HEK293T (cell line): ENCODE measurements around the gene MYH6.

Source experiments
- CTBP1 ChIP-seq: fragments of 450-650 bp; IDR thresholded peaks from 2 replicates; pipeline ENCODE4 v1.6.1; 2016; ENCODE audit warnings: borderline replicate concordance
- FOXM1 ChIP-seq: fragments of 450-650 bp; IDR thresholded peaks from 2 replicates; pipeline ENCODE4 v1.6.1; 2017; ENCODE audit warnings: mild to moderate bottlenecking, borderline replicate concordance
- LEF1 ChIP-seq: fragments of 450-650 bp; IDR thresholded peaks from 2 replicates; pipeline ENCODE4 v1.6.1; 2017; ENCODE audit warnings: mild to moderate bottlenecking, borderline replicate concordance
- NFRKB ChIP-seq: fragments of 450-650 bp; IDR thresholded peaks from 2 replicates; pipeline ENCODE4 v1.6.1; 2016; ENCODE audit warnings: mild to moderate bottlenecking, moderate library complexity
- SP1 ChIP-seq: fragments of 450-650 bp; IDR thresholded peaks from 2 replicates; pipeline ENCODE4 v1.6.1; 2017

DNA sequence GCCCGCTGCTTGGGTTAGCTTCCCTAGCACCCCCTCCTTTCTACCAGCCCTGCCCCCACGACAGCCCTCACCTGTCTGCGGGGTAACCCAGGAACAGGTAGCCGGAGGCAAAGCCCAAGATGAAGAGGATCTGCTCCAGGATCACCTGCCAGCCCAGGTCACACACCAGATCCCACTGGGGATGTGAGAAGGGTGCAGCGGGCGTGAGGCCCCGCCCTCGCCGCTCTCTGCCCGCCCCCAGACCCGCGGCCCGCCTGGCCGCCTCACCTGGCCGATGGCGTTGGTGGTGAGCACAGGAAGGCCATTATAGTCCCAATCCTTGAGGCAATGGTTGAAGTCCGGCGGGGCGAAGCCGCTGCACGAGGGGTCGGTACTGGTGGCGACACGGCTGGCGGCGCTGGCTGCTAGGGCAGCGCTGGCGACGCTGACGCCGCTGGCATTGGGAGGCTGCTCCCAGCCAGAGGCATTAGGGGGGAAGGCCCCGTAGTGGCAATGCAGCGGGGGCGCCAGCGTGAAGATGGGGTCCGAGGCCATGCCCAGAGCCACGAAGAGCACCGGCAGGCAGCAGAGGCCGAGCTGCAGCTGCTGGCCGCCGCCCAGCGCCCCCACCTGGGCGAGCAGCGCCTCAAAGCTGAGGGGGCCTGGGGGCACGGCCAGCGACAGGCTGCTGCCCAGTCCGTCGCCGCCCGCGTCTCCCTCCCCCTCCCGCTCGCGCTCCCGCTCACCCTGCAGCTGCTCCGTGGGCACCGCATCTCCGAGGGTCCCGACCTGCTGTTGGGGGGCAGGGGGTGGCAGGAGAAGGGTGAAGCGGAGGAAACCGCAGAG lies 56.2 kb downstream of the MYH6 start:
- TF ChIP-seq CTBP1 (no peak), FOXM1 (no peak), LEF1 (no peak), SP1 (no peak), NFRKB (no peak)
